ENCODE results near the gene CPXM1.

Gene CPXM1

GRCh38 chr20:2804041-2804828, 3.8 kb upstream of the CPXM1 start:
- ATAC-seq = no peak
- no peak for TF ChIP-seq TCF4 (CRISPR knock-in tag; IDR thresholded peaks at IDR 0.05; ENCODE audit: borderline replicate concordance)
- TF ChIP-seq TSHZ2 (CRISPR knock-in tag; IDR thresholded peaks at IDR 0.05) = no peak
- no peak for TF ChIP-seq ARNTL (CRISPR knock-in tag; IDR thresholded peaks at IDR 0.05; ENCODE audit: borderline replicate concordance, low read depth)
- no peak for TF ChIP-seq PATZ1 (CRISPR knock-in tag; IDR thresholded peaks at IDR 0.05; ENCODE audit: borderline replicate concordance)
- TF ChIP-seq ZNF565 (CRISPR knock-in tag; conservative IDR thresholded peaks at IDR 0.05; ENCODE audit: low read depth) = no peak
- no peak for TF ChIP-seq ESRRG (CRISPR knock-in tag; IDR thresholded peaks at IDR 0.05)
- TF ChIP-seq RARB (CRISPR knock-in tag; IDR thresholded peaks at IDR 0.05) = no peak
- no peak for TF ChIP-seq ZNF8 (CRISPR knock-in tag; IDR thresholded peaks at IDR 0.05)
- no peak for TF ChIP-seq OSR1 (CRISPR knock-in tag; IDR thresholded peaks at IDR 0.05)
- TF ChIP-seq ZFP3 (CRISPR knock-in tag; IDR thresholded peaks at IDR 0.05) = no peak
- no peak for TF ChIP-seq SNAI2 (CRISPR knock-in tag; IDR thresholded peaks at IDR 0.05)
- TF ChIP-seq CSDC2 (CRISPR knock-in tag; IDR thresholded peaks at IDR 0.05) = no peak
- TF ChIP-seq PPARA (CRISPR knock-in tag; IDR thresholded peaks at IDR 0.05; ENCODE audit: borderline replicate concordance) = no peak

GRCh38 chr20:2801286-2801728, 880 bp upstream of the CPXM1 start:
- ATAC-seq = no peak
- no peak for TF ChIP-seq ISL1 (CRISPR knock-in tag; IDR thresholded peaks at IDR 0.05)
- no peak for TF ChIP-seq GLIS3 (CRISPR knock-in tag; IDR thresholded peaks at IDR 0.05)
- TF ChIP-seq ZNF70 (CRISPR knock-in tag; IDR thresholded peaks at IDR 0.05) = no peak
- no peak for TF ChIP-seq RARB (CRISPR knock-in tag; IDR thresholded peaks at IDR 0.05)
- TF ChIP-seq PPARA (CRISPR knock-in tag; IDR thresholded peaks at IDR 0.05; ENCODE audit: borderline replicate concordance) = no peak
- no peak for TF ChIP-seq BACH2 (CRISPR knock-in tag; IDR thresholded peaks at IDR 0.05; ENCODE audit: borderline replicate concordance)
- no peak for TF ChIP-seq ZC3H10 (CRISPR knock-in tag; IDR thresholded peaks at IDR 0.05)

- peak; percentile 76 for ATAC-seq
- 0 out of 2 replicates have a peak, but pooled peaks have one; percentile 68 for TF ChIP-seq TSHZ2 (CRISPR knock-in tag; IDR thresholded peaks at IDR 0.05)
- no peak for TF ChIP-seq ZNF8 (CRISPR knock-in tag; IDR thresholded peaks at IDR 0.05)
- TF ChIP-seq ZFP3 (CRISPR knock-in tag; IDR thresholded peaks at IDR 0.05) = 0 out of 2 replicates have a peak, but pooled peaks have one; percentile 34
- no peak for TF ChIP-seq ZNF565 (CRISPR knock-in tag; conservative IDR thresholded peaks at IDR 0.05; ENCODE audit: low read depth)
- no peak for TF ChIP-seq ARNTL (CRISPR knock-in tag; IDR thresholded peaks at IDR 0.05; ENCODE audit: borderline replicate concordance, low read depth)
Measured at GRCh38 chr20:2799688-2800520, 523 bp downstream of the CPXM1 start.

- TF ChIP-seq BACH2 (CRISPR knock-in tag; IDR thresholded peaks at IDR 0.05; ENCODE audit: borderline replicate concordance) = no peak
- no peak for TF ChIP-seq ZFP30 (CRISPR knock-in tag; IDR thresholded peaks at IDR 0.05)
- no peak for TF ChIP-seq ZC3H10 (CRISPR knock-in tag; IDR thresholded peaks at IDR 0.05)
- TF ChIP-seq CREB5 (CRISPR knock-in tag; IDR thresholded peaks at IDR 0.05; ENCODE audit: low read depth) = no peak
- no peak for TF ChIP-seq ZFP3 (CRISPR knock-in tag; IDR thresholded peaks at IDR 0.05)
- peak; percentile 7; the same call in 2 of the 3 replicates for ATAC-seq
Measured at GRCh38 chr20:2799271-2799670, 1.2 kb downstream of the CPXM1 start.

Data from SK-N-SH treated with all-trans-retinoic acid at 6 μM for 48 hours (cell line).